Activated naive CD4-positive, alpha-beta T cell treated with anti-CD3 and anti-CD28 coated beads, Interleukin-2, amount 10 ng/mL, durations not matched to agents 7 days and 5 days (primary cell): ENCODE results near the gene SHISA5.
"Not testable (repeated sequence)": the region's sequence is repeated elsewhere in the genome, so short reads cannot be mapped to it uniquely, and the experiment has no call there.

Experiments used
- CTCF ChIA-PET: fragments of 350-600 bp; sonication (Branson Sonifier 250); formaldehyde crosslinking; loops from one replicate; lab custom pipeline; 2021; ENCODE audit warnings: antibody characterized with exemption; lab: Charles Lee
- DNase-seq: peaks from one replicate; pipeline ENCODE4 v3.0.0-alpha.2; 2020
- H3K27ac Mint-ChIP-seq: one replicate; pipeline ENCODE4 v1.8.0; 2021; ENCODE audit warnings: mild to moderate bottlenecking, moderate library complexity, mixed read lengths
- H3K27me3 Mint-ChIP-seq: one replicate; pipeline ENCODE4 v1.8.0; 2021; ENCODE audit warnings: mild to moderate bottlenecking, mixed read lengths
- H3K36me3 Mint-ChIP-seq: one replicate; pipeline ENCODE4 v1.8.0; 2021; ENCODE audit warnings: mixed read lengths
- H3K4me1 Mint-ChIP-seq: one replicate; pipeline ENCODE4 v1.8.0; 2021; ENCODE audit warnings: mixed read lengths
- H3K4me3 Mint-ChIP-seq: one replicate; pipeline ENCODE4 v1.8.0; 2021; ENCODE audit warnings: mild to moderate bottlenecking, moderate library complexity, mixed read lengths
- H3K9me3 Mint-ChIP-seq: one replicate; pipeline ENCODE4 v1.8.0; 2021; ENCODE audit warnings: mixed read lengths

SHISA5 gene

GRCh38 chr3:48467473-48468267 is 36.3 kb downstream of the SHISA5 start:
- peak overlapping the region; percentile 93 for H3K4me3 Mint-ChIP-seq
- peak overlapping the region; percentile 91 for H3K27ac Mint-ChIP-seq
- CTCF ChIA-PET: interaction anchor here (1.9 to 3.6 kb wide), 3 partner anchors 11 to 41 kb away, joined by 6 to 25 read pairs (median 13); no protein-coding TSS in a partner anchor
- DNase-seq: no peak
- H3K9me3 Mint-ChIP-seq: no peaks in the 10 kb centered on the region
- H3K4me1 Mint-ChIP-seq: peaks cover 59% of the 10 kb centered on the region
- H3K36me3 Mint-ChIP-seq: peaks cover 38% of the 10 kb centered on the region
- H3K27me3 Mint-ChIP-seq: no peaks in the 10 kb centered on the region

- no peak for DNase-seq
- CTCF ChIA-PET: interaction anchor here (1.3 to 3.6 kb wide), 5 partner anchors 10 to 82 kb away, joined by 3 to 25 read pairs (median 6); no protein-coding TSS in a partner anchor
- peaks cover 58% of the 10 kb centered on the region for H3K4me1 Mint-ChIP-seq
- peak overlapping the region; percentile 93 for H3K4me3 Mint-ChIP-seq
- peaks cover 38% of the 10 kb centered on the region for H3K36me3 Mint-ChIP-seq
- H3K27ac Mint-ChIP-seq: peak overlapping the region; percentile 91
- no peaks in the 10 kb centered on the region for H3K27me3 Mint-ChIP-seq
- H3K9me3 Mint-ChIP-seq: no peaks in the 10 kb centered on the region
Measured at GRCh38 chr3:48467110-48467454, 36.9 kb downstream of the SHISA5 start.

GRCh38 chr3:48466386-48467109 is 37.4 kb downstream of the SHISA5 start:
- Mint-ChIP-seq H3K36me3 (peaks cover 38% of the 10 kb centered on the region), H3K9me3 (no peaks in the 10 kb centered on the region), H3K27me3 (no peaks in the 10 kb centered on the region), H3K4me1 (peaks cover 58% of the 10 kb centered on the region), H3K27ac (peak overlapping the region; percentile 91), H3K4me3 (peak overlapping the region; percentile 93)
- CTCF ChIA-PET: interaction anchor here (1.3 to 3.6 kb wide), 5 partner anchors 9 to 82 kb away, joined by 3 to 25 read pairs (median 6); no protein-coding TSS in a partner anchor
- DNase-seq: peak; percentile 56

DNA sequence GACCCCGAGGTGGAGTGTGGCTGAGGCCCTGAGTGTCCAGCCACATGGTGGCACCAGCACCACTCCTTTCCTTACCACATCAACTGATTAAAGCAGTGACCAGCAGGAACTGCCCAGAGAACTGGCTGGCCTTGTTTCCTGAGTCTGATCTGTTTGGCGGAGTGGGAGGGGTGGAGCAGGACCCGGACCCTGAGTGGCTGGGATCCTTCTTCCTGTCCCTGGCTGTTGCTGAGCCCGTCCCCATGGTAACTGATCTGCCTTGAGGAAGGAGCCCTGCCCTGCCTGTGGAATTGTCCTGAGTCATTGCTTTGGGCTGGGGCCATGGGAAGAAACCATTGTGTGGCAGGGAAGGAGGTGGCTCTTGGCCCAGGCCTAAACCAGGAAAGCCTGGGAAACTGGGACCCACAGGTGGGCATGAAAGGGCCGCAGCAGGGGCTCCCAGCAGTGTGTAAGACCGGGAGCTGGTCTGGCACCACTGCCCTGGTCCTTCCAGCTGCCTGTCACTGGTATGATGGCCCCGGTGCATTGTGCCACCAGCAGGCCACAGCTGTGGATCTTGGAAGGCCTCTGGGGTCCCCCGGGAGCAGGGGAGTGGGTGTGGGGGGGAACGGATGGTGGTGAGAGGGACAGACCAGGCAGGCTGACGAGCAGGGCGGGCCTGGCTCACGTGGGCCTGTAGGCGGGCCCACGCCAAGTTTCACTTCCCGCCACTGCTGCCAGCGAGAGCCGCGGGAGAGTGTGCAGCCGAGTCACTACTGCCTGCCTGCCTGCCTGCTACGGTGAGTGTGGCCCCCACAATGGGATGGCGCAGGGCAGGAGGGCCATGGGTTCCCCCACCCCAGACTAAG is 38.2 kb downstream of the SHISA5 start:
- DNase-seq: peak; percentile 88
- peaks cover 58% of the 10 kb centered on the region for H3K4me1 Mint-ChIP-seq
- no peaks in the 10 kb centered on the region for H3K9me3 Mint-ChIP-seq
- CTCF ChIA-PET: interaction anchor here (1.3 to 3.6 kb wide), 5 partner anchors 8 to 83 kb away, joined by 3 to 25 read pairs (median 3); no protein-coding TSS in a partner anchor
- H3K36me3 Mint-ChIP-seq: peaks cover 40% of the 10 kb centered on the region
- H3K27ac Mint-ChIP-seq: peak overlapping the region; percentile 91
- peak overlapping the region; percentile 93 for H3K4me3 Mint-ChIP-seq
- no peaks in the 10 kb centered on the region for H3K27me3 Mint-ChIP-seq

DNA sequence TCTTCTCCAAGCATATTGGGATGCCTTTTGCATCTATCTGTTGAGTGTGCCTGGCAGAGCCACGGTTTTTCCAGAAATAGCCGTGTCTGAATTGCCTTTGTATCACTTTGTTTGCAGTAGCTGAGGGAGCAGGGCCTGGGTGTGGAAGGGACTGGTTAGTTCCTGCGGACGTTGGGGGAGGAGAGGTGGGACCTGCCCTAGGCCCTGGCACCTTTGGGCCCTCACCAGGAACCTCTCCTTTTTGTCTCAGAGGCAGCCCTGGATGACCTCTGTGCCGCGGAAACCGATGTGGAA is 38.8 kb downstream of the SHISA5 start:
- H3K36me3 Mint-ChIP-seq: peaks cover 43% of the 10 kb centered on the region
- no peaks in the 10 kb centered on the region for H3K27me3 Mint-ChIP-seq
- no peaks in the 10 kb centered on the region for H3K9me3 Mint-ChIP-seq
- H3K27ac Mint-ChIP-seq: peak overlapping the region; percentile 91
- CTCF ChIA-PET: interaction anchor here (1.4 to 3.6 kb wide), 3 partner anchors 42 to 83 kb away, joined by 3 to 25 read pairs (median 11); no protein-coding TSS in a partner anchor
- no peak for DNase-seq
- H3K4me3 Mint-ChIP-seq: peak overlapping the region; percentile 93
- H3K4me1 Mint-ChIP-seq: peaks cover 57% of the 10 kb centered on the region

DNA sequence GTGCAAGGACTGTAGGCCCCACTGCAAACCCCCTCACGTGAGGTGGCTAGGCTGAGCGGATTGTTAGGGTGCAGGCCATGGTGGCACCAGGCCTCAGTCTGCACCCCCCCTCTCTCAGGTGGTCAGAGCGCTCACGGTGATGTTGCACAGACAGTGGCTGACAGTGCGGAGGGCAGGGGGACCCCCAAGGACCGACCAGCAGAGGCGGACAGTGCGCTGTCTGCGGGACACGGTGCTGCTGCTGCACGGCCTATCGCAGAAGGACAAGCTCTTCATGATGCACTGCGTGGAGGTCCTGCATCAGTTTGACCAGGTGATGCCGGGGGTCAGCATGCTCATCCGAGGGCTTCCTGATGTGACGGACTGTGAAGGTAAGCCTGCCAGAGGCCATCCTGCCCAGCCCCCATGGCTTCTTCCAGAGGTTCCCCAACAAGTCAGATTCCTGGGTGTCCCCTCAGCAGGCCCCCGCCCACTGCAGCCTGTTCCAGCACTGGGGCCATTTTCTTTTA is 39.2 kb downstream of the SHISA5 start:
- Mint-ChIP-seq H3K27ac (peak overlapping the region; percentile 91), H3K36me3 (peaks cover 39% of the 10 kb centered on the region), H3K4me1 (peaks cover 53% of the 10 kb centered on the region), H3K9me3 (no peaks in the 10 kb centered on the region), H3K4me3 (no peak overlapping the region), H3K27me3 (no peaks in the 10 kb centered on the region)
- CTCF ChIA-PET: interaction anchor here (1.4 to 2.2 kb wide), 2 partner anchors 43 to 83 kb away, joined by 3 to 11 read pairs; no protein-coding TSS in a partner anchor
- DNase-seq: peak; percentile 19

DNA sequence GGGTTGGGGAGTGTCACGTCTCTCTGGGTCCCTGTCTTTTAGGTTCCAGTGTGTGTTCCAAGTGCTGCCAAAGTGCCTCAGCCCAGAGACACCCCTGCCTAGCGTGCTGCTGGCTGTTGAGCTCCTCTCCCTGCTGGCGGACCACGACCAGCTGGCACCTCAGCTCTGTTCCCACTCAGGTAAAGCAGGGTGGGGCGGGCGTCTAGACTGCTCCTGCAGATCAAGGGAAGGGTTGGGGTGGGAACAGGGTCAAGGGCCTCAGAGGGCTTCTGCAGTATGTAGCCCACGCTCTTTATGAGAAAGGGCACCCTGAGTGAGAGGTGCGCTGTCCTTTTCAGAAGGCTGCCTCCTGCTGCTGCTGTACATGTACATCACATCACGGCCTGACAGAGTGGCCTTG is 40.3 kb downstream of the SHISA5 start:
- Mint-ChIP-seq H3K9me3 (no peaks in the 10 kb centered on the region), H3K36me3 (peaks cover 36% of the 10 kb centered on the region), H3K4me1 (peaks cover 42% of the 10 kb centered on the region), H3K4me3 (no peak overlapping the region), H3K27me3 (no peaks in the 10 kb centered on the region), H3K27ac (peak overlapping the region; percentile 52)
- DNase-seq: peak; percentile 5
- CTCF ChIA-PET: interaction anchor here (1.0 to 2.2 kb wide), 2 partner anchors 12 to 44 kb away, joined by 4 to 11 read pairs; no protein-coding TSS in a partner anchor

DNA sequence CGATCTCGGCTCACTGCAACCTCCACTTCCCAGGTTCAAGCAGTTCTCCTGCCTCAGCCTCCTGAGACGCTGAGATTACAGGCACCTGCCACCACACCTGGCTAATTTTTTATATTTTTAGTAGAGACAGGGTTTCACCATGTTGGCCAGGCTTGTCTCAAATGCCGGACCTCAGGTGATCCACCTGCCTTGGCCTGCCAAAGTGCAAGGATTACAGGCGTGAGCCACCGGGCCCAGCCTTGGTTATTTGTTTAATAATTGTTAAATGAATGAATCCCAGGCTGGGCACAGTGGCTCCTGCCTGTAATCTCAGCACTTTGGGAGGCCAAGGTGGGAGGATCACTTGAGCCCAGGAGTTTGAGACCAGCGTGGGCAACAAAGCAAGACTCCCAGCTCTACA is 42.2 kb downstream of the SHISA5 start:
- H3K27ac Mint-ChIP-seq, H3K4me3 Mint-ChIP-seq, H3K9me3 Mint-ChIP-seq, DNase-seq, H3K27me3 Mint-ChIP-seq: not testable (repeated sequence)
- CTCF ChIA-PET: interaction anchor here (0.6 kb wide), 1 partner anchor 27 kb away, joined by 4 read pairs; no protein-coding TSS in a partner anchor
- Mint-ChIP-seq H3K4me1 (peaks cover 23% of the 10 kb centered on the region), H3K36me3 (peaks cover 29% of the 10 kb centered on the region)

DNA sequence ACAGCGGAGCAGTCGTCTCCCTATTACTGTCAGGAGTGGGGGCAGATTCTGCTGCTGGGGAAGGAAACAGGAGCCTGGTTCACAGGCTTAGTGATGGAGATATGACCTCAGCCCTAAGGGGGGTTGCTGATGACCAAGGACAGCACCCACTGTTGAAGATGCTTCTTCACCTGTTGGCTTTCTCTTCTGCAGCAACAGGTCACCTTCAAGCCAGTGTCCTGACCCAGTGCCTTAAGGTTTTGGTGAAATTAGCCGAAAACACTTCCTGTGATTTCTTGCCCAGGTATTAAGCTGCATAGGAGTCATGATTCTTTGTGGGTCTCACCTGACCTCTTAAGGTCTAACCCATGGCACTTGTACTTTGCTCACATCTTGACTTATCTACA is 43.5 kb downstream of the SHISA5 start:
- CTCF ChIA-PET: interaction anchor here (1.0 kb wide), 1 partner anchor 48 kb away, joined by 3 read pairs; no protein-coding TSS in a partner anchor
- Mint-ChIP-seq H3K36me3 (peaks cover 23% of the 10 kb centered on the region), H3K9me3 (no peaks in the 10 kb centered on the region), H3K27ac (no peak overlapping the region), H3K4me1 (peaks cover 15% of the 10 kb centered on the region), H3K27me3 (no peaks in the 10 kb centered on the region), H3K4me3 (no peak overlapping the region)
- peak; percentile 15 for DNase-seq

DNA sequence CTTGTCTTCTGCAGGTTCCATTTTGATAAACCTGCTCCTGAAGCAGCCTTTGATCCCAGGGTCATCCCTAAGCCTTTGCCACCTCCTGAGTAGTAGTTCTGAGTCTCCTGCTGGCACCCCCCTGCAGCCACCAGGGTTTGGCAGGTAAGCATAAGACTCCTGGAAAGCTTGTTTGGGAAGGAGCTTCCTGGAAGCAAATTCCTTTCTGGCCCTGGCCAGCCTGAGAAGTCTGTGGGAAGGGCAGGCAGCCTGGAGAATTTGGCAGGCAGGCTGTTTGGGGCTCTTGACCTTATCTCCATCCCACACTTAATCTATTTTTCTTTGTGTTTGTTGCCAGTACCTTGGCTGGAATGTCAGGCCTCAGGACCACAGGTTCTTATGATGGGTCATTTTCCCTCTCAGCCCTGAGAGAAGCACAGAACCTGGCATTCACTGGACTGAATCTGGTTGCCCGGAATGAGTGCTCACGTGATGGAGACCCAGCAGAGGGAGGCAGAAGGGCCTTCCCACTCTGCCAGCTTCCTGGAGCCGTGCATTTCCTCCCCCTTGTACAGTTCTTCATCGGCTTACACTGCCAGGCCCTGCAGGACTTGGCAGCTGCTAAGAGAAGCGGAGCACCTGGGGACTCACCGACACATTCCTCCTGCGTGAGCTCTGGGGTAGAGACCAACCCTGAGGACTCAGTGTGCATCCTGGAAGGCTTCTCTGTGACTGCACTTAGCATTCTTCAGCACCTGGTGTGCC is 44.0 kb downstream of the SHISA5 start:
- Mint-ChIP-seq H3K9me3 (no peaks in the 10 kb centered on the region), H3K4me3 (no peak overlapping the region), H3K36me3 (peaks cover 25% of the 10 kb centered on the region), H3K27ac (no peak overlapping the region), H3K27me3 (no peaks in the 10 kb centered on the region), H3K4me1 (peaks cover 10% of the 10 kb centered on the region)
- DNase-seq: no peak
- CTCF ChIA-PET: no interaction called here

- no peaks in the 10 kb centered on the region for H3K9me3 Mint-ChIP-seq
- CTCF ChIA-PET: interaction anchor here (1.6 to 3.9 kb wide), 3 partner anchors 23 to 48 kb away, joined by 4 to 22 read pairs (median 9); no protein-coding TSS in a partner anchor
- H3K36me3 Mint-ChIP-seq: peaks cover 30% of the 10 kb centered on the region
- no peaks in the 10 kb centered on the region for H3K27me3 Mint-ChIP-seq
- H3K27ac Mint-ChIP-seq: no peak overlapping the region
- no peak overlapping the region for H3K4me3 Mint-ChIP-seq
- peak; percentile 8 for DNase-seq
- peaks cover 10% of the 10 kb centered on the region for H3K4me1 Mint-ChIP-seq
Measured at GRCh38 chr3:48459331-48459730, 44.6 kb downstream of the SHISA5 start.

DNA sequence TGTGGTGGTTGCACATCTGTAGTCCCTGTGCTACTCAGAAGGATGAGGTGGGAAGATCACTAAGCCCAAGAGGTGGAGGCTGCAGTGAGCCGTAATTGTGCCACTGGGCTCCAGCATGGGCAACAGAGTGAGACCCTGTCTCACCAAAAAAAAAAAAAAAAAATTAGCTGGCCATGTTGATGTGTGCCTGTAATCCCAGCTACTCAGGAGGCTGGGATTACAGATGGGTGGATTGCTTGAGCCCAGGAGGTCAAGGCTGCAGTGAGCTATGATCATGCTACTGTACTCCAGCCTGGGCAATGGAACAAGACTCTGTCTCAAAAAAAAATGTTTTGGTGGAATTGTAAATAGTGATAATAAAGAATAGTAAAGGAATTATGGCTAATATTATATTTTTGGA is 47.5 kb downstream of the SHISA5 start:
- Mint-ChIP-seq H3K36me3 (peaks cover 48% of the 10 kb centered on the region), H3K27me3 (no peaks in the 10 kb centered on the region), H3K27ac (no peak overlapping the region), H3K4me3 (no peak overlapping the region), H3K4me1 (peaks cover 10% of the 10 kb centered on the region), H3K9me3 (no peaks in the 10 kb centered on the region)
- DNase-seq: peak; percentile 7
- CTCF ChIA-PET: interaction anchor here (3.9 kb wide), 1 partner anchor 21 kb away, joined by 22 read pairs; no protein-coding TSS in a partner anchor

- Mint-ChIP-seq H3K9me3 (no peaks in the 10 kb centered on the region), H3K36me3 (peaks cover 44% of the 10 kb centered on the region), H3K27ac (no peak overlapping the region), H3K4me1 (peaks cover 26% of the 10 kb centered on the region), H3K27me3 (no peaks in the 10 kb centered on the region), H3K4me3 (no peak overlapping the region)
- no peak for DNase-seq
- CTCF ChIA-PET: interaction anchor here (1.1 to 2.8 kb wide), 3 partner anchors 13 to 102 kb away, joined by 3 to 16 read pairs (median 4); no protein-coding TSS in a partner anchor
Measured at GRCh38 chr3:48451270-48451669, 52.7 kb downstream of the SHISA5 start.
